WTC11 (cell line): Measurements from ENCODE around the gene SLC28A1. TPM values are rescaled to one million over a fixed set of nuclear protein-coding genes. Genes with fewer than 3 reads are reported as not detected.

Experiments used
- ATAC-seq: fragments of 200-7000 bp; cut with Tn5 transposase; 2 replicates; pipeline ENCODE4 v1.10.0; 2021; ENCODE audit warnings: mild to moderate bottlenecking, moderate library complexity
- CTCF ChIA-PET: fragments of 300-600 bp; sonication (Branson Sonifier 250); formaldehyde crosslinking; loops from one replicate; lab custom pipeline; 2021; ENCODE audit warnings: antibody characterized with exemption; lab: Charles Lee
- POLR2A ChIA-PET: fragments of 350-600 bp; sonication (Branson Sonifier 250); formaldehyde crosslinking; loops from one replicate; lab custom pipeline; 2021; ENCODE audit warnings: antibody characterized with exemption; lab: Charles Lee
- DNase-seq: peaks from one replicate; pipeline ENCODE4 v3.0.0; 2021; ENCODE audit warnings: low spot score
- H3K27ac Mint-ChIP-seq: 2 replicates; pipeline ENCODE4 v1.8.0; 2021; ENCODE audit warnings: mixed read lengths
- H3K27me3 Mint-ChIP-seq: 2 replicates; pipeline ENCODE4 v1.8.0; 2021; ENCODE audit warnings: low read depth, mild to moderate bottlenecking, moderate library complexity, mixed read lengths
- H3K36me3 Mint-ChIP-seq: 2 replicates; pipeline ENCODE4 v1.8.0; 2021; ENCODE audit warnings: mixed read lengths
- H3K4me1 Mint-ChIP-seq: 2 replicates; pipeline ENCODE4 v1.8.0; 2022; ENCODE audit warnings: mixed read lengths
- H3K4me3 Mint-ChIP-seq: 2 replicates; pipeline ENCODE4 v1.8.0; 2021; ENCODE audit warnings: mild to moderate bottlenecking, moderate library complexity, mixed read lengths
- H3K9me3 Mint-ChIP-seq: 2 replicates; pipeline ENCODE4 v1.8.0; 2021; ENCODE audit warnings: mixed read lengths
- ATF3 ChIP-seq: sonication (generic); formaldehyde crosslinking; conservative IDR thresholded peaks from 2 replicates; pipeline ENCODE4 v1.8.1; 2022; ENCODE audit warnings: mild to moderate bottlenecking, missing genetic modification reagents
- FOXJ3 ChIP-seq: sonication (generic); formaldehyde crosslinking; IDR thresholded peaks from 2 replicates; pipeline ENCODE4 v1.9.0; 2021; ENCODE audit warnings: missing genetic modification reagents, mild to moderate bottlenecking, borderline replicate concordance
- FOXP4 ChIP-seq: sonication (generic); formaldehyde crosslinking; IDR thresholded peaks from 2 replicates; pipeline ENCODE4 v1.8.0; 2022; ENCODE audit warnings: mild to moderate bottlenecking, missing genetic modification reagents
- GTF2I ChIP-seq: fragments of 250-450 bp; sonication (Bioruptor Pico); conservative IDR thresholded peaks from 2 replicates; pipeline ENCODE4 v1.4.0; 2021; ENCODE audit warnings: mild to moderate bottlenecking
- NFYB ChIP-seq: sonication (generic); formaldehyde crosslinking; conservative IDR thresholded peaks from 2 replicates; pipeline ENCODE4 v1.8.0; 2022; ENCODE audit warnings: low read depth, missing genetic modification reagents
- SMAD4 ChIP-seq: sonication (generic); formaldehyde crosslinking; IDR thresholded peaks from 2 replicates; pipeline ENCODE4 v1.8.0; 2022; ENCODE audit warnings: mild to moderate bottlenecking, missing genetic modification reagents
- SOX15 ChIP-seq: fragments of 250-450 bp; sonication (Bioruptor Pico); IDR thresholded peaks from 2 replicates; pipeline ENCODE4 v1.9.0; 2021; ENCODE audit warnings: mild to moderate bottlenecking
- TEAD1 ChIP-seq: sonication (generic); formaldehyde crosslinking; IDR thresholded peaks from 2 replicates; pipeline ENCODE4 v1.8.0; 2022; ENCODE audit warnings: mild to moderate bottlenecking, missing genetic modification reagents
- TEAD4 ChIP-seq: sonication (generic); formaldehyde crosslinking; IDR thresholded peaks from 2 replicates; pipeline ENCODE4 v1.8.0; 2022; ENCODE audit warnings: mild to moderate bottlenecking, missing genetic modification reagents
- ZNF396 ChIP-seq: fragments of 250-450 bp; sonication (Bioruptor Pico); IDR thresholded peaks from 2 replicates; pipeline ENCODE4 v1.8.0; 2021; ENCODE audit warnings: mild to moderate bottlenecking, moderate library complexity, borderline replicate concordance
- ZNF416 ChIP-seq: fragments of 250-450 bp; sonication (Bioruptor Pico); IDR thresholded peaks from 2 replicates; pipeline ENCODE4 v1.9.0; 2021; ENCODE audit warnings: mild to moderate bottlenecking, inconsistent platforms
- ZNF512 ChIP-seq: sonication (generic); formaldehyde crosslinking; IDR thresholded peaks from 2 replicates; pipeline ENCODE4 v1.8.1; 2022; ENCODE audit warnings: missing genetic modification reagents, borderline replicate concordance
- ZNF532 ChIP-seq: fragments of 250-450 bp; sonication (Bioruptor Pico); IDR thresholded peaks from 2 replicates; pipeline ENCODE4 v1.9.0; 2021; ENCODE audit warnings: mild to moderate bottlenecking, borderline replicate concordance
- total RNA-seq: library from RNA; stranded (reverse); gene quantifications from 3 replicates; pipeline ENCODE4 v1.2.3, GENCODE V29; 2021
- TF ChIP-seq, protein P1 (sequence below): sonication (generic); formaldehyde crosslinking; IDR thresholded peaks from 2 replicates; pipeline ENCODE4 v1.8.1; 2023; ENCODE audit warnings: mild to moderate bottlenecking, missing genetic modification reagents
- TF ChIP-seq, protein P2 (sequence below): fragments of 250-450 bp; sonication (Bioruptor Pico); IDR thresholded peaks from 2 replicates; pipeline ENCODE4 v1.9.0; 2021; ENCODE audit warnings: mild to moderate bottlenecking

SLC28A1 gene
- total RNA-seq, 1 experiment from 2014 or later, result not detected

- TF ChIP-seq ZNF532 (CRISPR knock-in tag) (no peak), GTF2I (no peak), ZNF416 (no peak)
These were observed 8.4 kb downstream of the SLC28A1 start (continued) for GRCh38 chr15:84892786-84893307.

DNA sequence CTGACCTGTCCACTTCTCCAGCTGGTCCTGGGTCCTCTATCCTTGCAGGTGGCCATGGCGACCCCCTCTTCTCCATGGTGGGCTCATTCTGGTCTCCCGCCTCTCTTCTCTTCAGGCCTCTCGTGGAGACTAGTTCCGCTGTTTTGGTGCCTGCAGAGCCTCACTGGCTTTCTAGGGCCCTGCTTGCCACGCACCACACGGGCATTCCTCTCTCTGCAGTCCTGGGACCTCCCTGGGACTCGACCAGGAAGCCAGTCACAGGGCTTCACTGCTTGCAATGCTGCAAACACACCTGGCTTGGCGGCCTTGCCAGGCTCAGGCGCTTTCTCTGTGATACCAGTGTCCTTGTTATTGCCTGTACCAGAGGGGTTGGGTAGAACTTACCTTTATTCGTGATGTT lies 9.1 kb downstream of the SLC28A1 start:
- no peaks in the 10 kb centered on the region; the same call in 1 of the 2 replicates for H3K27me3 Mint-ChIP-seq
- POLR2A ChIA-PET, result no interaction called here
- TF ChIP-seq FOXJ3 (CRISPR knock-in tag), result no peak
- no peak for TF ChIP-seq NFYB
- TF ChIP-seq ATF3 (CRISPR knock-in tag), result no peak
- no peak for TF ChIP-seq SOX15 (CRISPR knock-in tag)
- TF ChIP-seq FOXP4 (CRISPR knock-in tag), result no peak
- no peak for TF ChIP-seq TEAD1 (CRISPR knock-in tag)
- TF ChIP-seq, protein P1, sequence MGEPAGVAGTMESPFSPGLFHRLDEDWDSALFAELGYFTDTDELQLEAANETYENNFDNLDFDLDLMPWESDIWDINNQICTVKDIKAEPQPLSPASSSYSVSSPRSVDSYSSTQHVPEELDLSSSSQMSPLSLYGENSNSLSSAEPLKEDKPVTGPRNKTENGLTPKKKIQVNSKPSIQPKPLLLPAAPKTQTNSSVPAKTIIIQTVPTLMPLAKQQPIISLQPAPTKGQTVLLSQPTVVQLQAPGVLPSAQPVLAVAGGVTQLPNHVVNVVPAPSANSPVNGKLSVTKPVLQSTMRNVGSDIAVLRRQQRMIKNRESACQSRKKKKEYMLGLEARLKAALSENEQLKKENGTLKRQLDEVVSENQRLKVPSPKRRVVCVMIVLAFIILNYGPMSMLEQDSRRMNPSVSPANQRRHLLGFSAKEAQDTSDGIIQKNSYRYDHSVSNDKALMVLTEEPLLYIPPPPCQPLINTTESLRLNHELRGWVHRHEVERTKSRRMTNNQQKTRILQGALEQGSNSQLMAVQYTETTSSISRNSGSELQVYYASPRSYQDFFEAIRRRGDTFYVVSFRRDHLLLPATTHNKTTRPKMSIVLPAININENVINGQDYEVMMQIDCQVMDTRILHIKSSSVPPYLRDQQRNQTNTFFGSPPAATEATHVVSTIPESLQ (CRISPR knock-in tag), result no peak
- no peak for TF ChIP-seq ZNF512 (CRISPR knock-in tag)
- peaks cover 4% of the 10 kb centered on the region for H3K4me1 Mint-ChIP-seq
- no peak overlapping the region for H3K27ac Mint-ChIP-seq
- ATAC-seq, result no peak
- DNase-seq, result no peak
- no peak overlapping the region for H3K4me3 Mint-ChIP-seq
- H3K9me3 Mint-ChIP-seq, result no peaks in the 10 kb centered on the region
- no peaks in the 10 kb centered on the region for H3K36me3 Mint-ChIP-seq
- CTCF ChIA-PET, result interaction anchor here (1.1 kb wide), 1 partner anchor 15 kb away, joined by 4 read pairs; no protein-coding TSS in a partner anchor

- TF ChIP-seq, protein P2, sequence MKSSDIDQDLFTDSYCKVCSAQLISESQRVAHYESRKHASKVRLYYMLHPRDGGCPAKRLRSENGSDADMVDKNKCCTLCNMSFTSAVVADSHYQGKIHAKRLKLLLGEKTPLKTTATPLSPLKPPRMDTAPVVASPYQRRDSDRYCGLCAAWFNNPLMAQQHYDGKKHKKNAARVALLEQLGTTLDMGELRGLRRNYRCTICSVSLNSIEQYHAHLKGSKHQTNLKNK (CRISPR knock-in tag), result no peak
- TF ChIP-seq ZNF396 (CRISPR knock-in tag) (no peak), TEAD4 (CRISPR knock-in tag) (no peak), SMAD4 (no peak)
- Mint-ChIP-seq H3K27ac (no peak overlapping the region), H3K9me3 (no peaks in the 10 kb centered on the region), H3K36me3 (no peaks in the 10 kb centered on the region), H3K4me3 (no peak overlapping the region), H3K27me3 (no peaks in the 10 kb centered on the region; the same call in 1 of the 2 replicates), H3K4me1 (peaks cover under 1% of the 10 kb centered on the region)
- ATAC-seq (peak; percentile 88), DNase-seq (no peak)
- CTCF ChIA-PET, result interaction anchor here (1.0 to 1.2 kb wide), 2 partner anchors 16 to 307 kb away, joined by 4 to 5 read pairs; no protein-coding TSS in a partner anchor
- POLR2A ChIA-PET, result no interaction called here
These were observed 10.4 kb downstream of the SLC28A1 start for GRCh38 chr15:84894736-84895425.
